Right lobe of liver (tissue), 6 donors: ENCODE data around the gene FBXO39. TPM values are rescaled to one million over a fixed set of nuclear protein-coding genes. Genes with fewer than 3 reads are reported as not detected.

ENCODE experiments used
- ATAC-seq, 4 donors: fragments of 200-7000 bp; cut with Tn5 transposase; one replicate each; pipeline ENCODE4 v1.9.1; 2020; ENCODE audit warnings: mild to moderate bottlenecking in 4 of 4, moderate library complexity in 4 of 4
- DNase-seq, 3 donors: peaks; one replicate each; pipeline ENCODE4 v3.0.0-alpha.2; 2020
- H3K27ac ChIP-seq, 3 donors: fragments of 200-600 bp; one replicate each; pipeline ENCODE4 v1.8.0; 2022
- H3K27me3 ChIP-seq, 2 donors: fragments of 200-600 bp; one replicate each; pipeline ENCODE4 v1.8.0; 2022
- H3K36me3 ChIP-seq, 4 donors: fragments of 200-600 bp; sonication (generic) in 1 of 4; one replicate each; pipeline versions ENCODE4 v1.5.1 to v1.8.0; 2017 to 2022; ENCODE audit warnings: control low read depth in 1 of 4
- H3K4me1 ChIP-seq, 4 donors: fragments of 200-600 bp; sonication (generic) in 1 of 4; one replicate each; pipeline versions ENCODE4 v1.5.1 to v1.8.0; 2017 to 2022; ENCODE audit warnings: control low read depth in 1 of 4
- H3K4me3 ChIP-seq, 3 donors: fragments of 200-600 bp; one replicate each; pipeline ENCODE4 v1.8.0; 2022
- H3K9me3 ChIP-seq, 4 donors: fragments of 200-600 bp; sonication (generic) in 1 of 4; one replicate each; pipeline versions ENCODE4 v1.5.1 to v1.8.0; 2017 to 2022; ENCODE audit warnings: control low read depth in 1 of 4
- POLR2A ChIP-seq: fragments of 450-650 bp; IDR thresholded peaks from one replicate; pipeline ENCODE4 v1.6.1; 2017; ENCODE audit warnings: antibody characterized with exemption, mild to moderate bottlenecking
- WGBS: methylation state at CpG from one replicate; pipeline ENCODE4 v1.1.6; 2018; ENCODE audit warnings: low coverage, low lambda C conversion rate; ENCODE audit not compliant: insufficient coverage; ENCODE audit errors: missing lambda C conversion rate; 5-methylcytosine and 5-hydroxymethylcytosine counted together
- intact Hi-C, 2 donors: fragments of 100-400 bp; cut with DNase I; formaldehyde crosslinking; loops; one replicate each; pipeline versions ENCODE4 v1.11.2 to v1.14.1; 2022
- total RNA-seq, 6 experiments: library from RNA; depleted of rRNA in 2 of 6; stranded (reverse); fragments of >200 nt in 2 of 6; fragmentation: NEBNext Ultra II Directional in 3 of 6; extraction: Animal tissue kit (Norgen Biotek cat#: 25700) in 3 of 6; gene quantifications; one replicate each; pipeline versions ENCODE4 v1.1.0 to v1.2.4, GENCODE V29; 2016 to 2023
- TF ChIP-seq, protein P1 (sequence below), 4 donors: fragments of 200-600 bp in 3 of 4; fragments of 450-650 bp in 1 of 4; IDR thresholded peaks; one replicate each; pipeline versions ENCODE4 v1.5.1 to v1.8.0; 2016 to 2022; ENCODE audit warnings: antibody characterized with exemption in 4 of 4, mild to moderate bottlenecking in 2 of 4
- donor health status: DM: no; HTN: yes; CAD: no.
- donor health status: DM: no; HTN: no; CAD: no.
- donor health status: DM: no; HTN: no; CAD: no.
- donor health status: DM: no; HTN: yes; CAD: no.
- donor health status: DM: no; HTN: yes; CAD: no.

FBXO39 gene
- total RNA-seq, 6 experiments from 2014 or later: 0.33 to 1.2 (median 0.49) TPM; not detected in 1

DNA sequence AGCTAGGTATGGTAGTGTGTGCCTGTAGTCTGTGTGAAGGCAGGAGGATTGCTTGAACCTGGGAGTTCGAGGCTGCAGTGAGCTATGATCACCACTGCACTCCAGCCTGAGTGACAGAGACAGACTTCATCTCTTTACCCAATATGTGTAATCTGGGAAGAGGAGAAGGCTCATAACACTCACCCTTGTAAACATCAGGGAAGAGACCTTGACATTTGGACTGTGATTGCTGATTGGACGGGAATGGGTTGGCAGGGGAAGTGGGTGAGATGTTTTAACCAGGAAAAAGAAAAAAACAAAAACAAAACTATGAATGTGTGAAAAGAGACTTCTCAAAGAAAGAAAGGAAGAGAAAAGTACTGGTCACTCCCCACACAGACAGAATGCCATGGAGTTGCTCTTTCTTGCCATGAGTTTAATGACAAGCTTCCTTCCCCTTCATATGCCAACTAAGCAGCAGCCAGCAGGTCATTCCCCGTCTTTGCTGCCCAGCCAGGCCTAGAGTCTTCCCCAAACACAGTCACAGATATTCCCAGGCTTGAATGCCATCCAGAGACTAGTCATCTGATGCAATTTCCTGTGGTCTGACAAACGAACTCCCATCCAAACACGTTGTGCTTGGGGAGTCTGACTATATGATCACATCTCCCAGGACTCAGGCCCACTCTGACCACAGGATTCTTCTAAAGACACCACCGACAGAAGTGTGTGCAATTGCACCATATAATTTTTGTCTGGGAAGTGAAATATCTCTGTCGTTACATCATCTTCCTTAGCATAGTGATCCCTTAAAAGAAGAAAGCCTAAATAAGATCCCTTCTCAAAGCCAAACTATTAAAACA lies 23.7 kb upstream of the FBXO39 start:
- peak; percentile 83 for TF ChIP-seq POLR2A
- TF ChIP-seq, protein P1, sequence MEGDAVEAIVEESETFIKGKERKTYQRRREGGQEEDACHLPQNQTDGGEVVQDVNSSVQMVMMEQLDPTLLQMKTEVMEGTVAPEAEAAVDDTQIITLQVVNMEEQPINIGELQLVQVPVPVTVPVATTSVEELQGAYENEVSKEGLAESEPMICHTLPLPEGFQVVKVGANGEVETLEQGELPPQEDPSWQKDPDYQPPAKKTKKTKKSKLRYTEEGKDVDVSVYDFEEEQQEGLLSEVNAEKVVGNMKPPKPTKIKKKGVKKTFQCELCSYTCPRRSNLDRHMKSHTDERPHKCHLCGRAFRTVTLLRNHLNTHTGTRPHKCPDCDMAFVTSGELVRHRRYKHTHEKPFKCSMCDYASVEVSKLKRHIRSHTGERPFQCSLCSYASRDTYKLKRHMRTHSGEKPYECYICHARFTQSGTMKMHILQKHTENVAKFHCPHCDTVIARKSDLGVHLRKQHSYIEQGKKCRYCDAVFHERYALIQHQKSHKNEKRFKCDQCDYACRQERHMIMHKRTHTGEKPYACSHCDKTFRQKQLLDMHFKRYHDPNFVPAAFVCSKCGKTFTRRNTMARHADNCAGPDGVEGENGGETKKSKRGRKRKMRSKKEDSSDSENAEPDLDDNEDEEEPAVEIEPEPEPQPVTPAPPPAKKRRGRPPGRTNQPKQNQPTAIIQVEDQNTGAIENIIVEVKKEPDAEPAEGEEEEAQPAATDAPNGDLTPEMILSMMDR (IDR thresholded peaks at IDR 0.05): peak in 2 of 4 donors; percentile 7 to 32
- intact Hi-C loops: no loop called here
- peak; percentile 69 to 80 (median 74) for ATAC-seq
- DNase-seq: peak; percentile 63 to 72 (median 70)
- peak overlapping the region; percentile 83 to 89 (median 88) for H3K27ac ChIP-seq
- no peaks in the 10 kb centered on the region for H3K27me3 ChIP-seq
- no peaks in the 10 kb centered on the region for H3K36me3 ChIP-seq
- no peaks in the 10 kb centered on the region for H3K9me3 ChIP-seq
- no peak overlapping the region for H3K4me3 ChIP-seq
- 9% methylated on average over 7 of the region's 7 CpGs for WGBS
- H3K4me1 ChIP-seq: peaks cover 0 to 43% (median 14%) of the 10 kb centered on the region in 4 donors

DNA sequence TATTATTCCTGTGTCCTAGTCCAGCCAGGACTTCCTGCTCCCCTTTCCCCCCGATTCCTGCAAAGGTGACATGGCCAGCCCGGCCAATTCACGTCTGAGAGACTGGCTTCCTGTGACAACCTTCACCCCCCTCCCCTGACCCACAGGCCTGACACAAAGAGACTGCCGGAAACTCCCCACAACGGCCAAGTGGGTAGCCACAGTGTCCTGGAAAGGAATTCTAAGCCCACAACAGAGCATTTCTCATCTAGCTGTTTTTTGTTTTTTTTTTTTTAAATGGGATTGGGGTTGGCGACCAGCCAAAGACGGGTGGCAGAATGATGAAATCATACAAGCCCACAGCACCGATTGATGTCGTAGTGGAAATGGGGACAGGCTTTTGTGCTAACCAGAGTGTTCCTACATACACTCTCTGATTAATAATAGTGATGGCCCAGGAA lies 23.0 kb upstream of the FBXO39 start:
- ATAC-seq (peak; percentile 51 to 68 (median 60)), DNase-seq (peak in 2 of 3 donors; percentile 59 to 79)
- H3K9me3 ChIP-seq: no peaks in the 10 kb centered on the region
- TF ChIP-seq, protein P1 (IDR thresholded peaks at IDR 0.05): no peak
- no peak for TF ChIP-seq POLR2A
- peak overlapping the region; percentile 83 to 89 (median 88) for H3K27ac ChIP-seq
- H3K36me3 ChIP-seq: no peaks in the 10 kb centered on the region
- intact Hi-C loops: no loop called here
- H3K4me1 ChIP-seq: peaks cover 0 to 51% (median 17%) of the 10 kb centered on the region in 4 donors
- no peaks in the 10 kb centered on the region for H3K27me3 ChIP-seq
- no peak overlapping the region for H3K4me3 ChIP-seq
- 6% methylated on average over 7 of the region's 9 CpGs for WGBS

DNA sequence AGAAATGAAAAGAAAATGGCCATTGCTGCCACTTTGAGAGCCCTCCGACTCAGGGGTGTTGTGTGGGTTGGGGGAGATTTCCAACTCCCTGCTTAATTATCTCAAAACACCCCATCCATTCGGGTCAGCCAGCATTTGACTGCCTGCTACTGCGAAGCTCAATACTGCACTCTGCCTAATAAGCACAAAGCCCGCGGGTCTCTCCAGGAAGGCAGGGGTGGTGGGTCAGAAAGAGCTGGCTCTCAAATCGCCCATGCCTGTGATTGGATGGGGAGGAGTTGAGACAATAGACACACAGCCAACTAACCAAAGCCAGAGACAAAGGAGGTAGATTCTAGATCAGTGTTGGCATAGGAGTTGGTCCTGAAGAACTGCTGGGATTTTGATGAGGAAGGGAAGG lies 22.5 kb upstream of the FBXO39 start:
- no peak for DNase-seq
- Histone ChIP-seq H3K4me1 (peaks cover 0 to 51% (median 17%) of the 10 kb centered on the region in 4 donors), H3K27ac (peak overlapping the region; percentile 83 to 89 (median 88)), H3K9me3 (no peaks in the 10 kb centered on the region), H3K36me3 (peaks cover 0 to under 1% (median 0%) of the 10 kb centered on the region in 4 donors), H3K4me3 (no peak overlapping the region), H3K27me3 (no peaks in the 10 kb centered on the region)
- no peak for TF ChIP-seq POLR2A
- TF ChIP-seq, protein P1 (IDR thresholded peaks at IDR 0.05): no peak
- WGBS: 93% methylated on average over 6 of the region's 6 CpGs
- ATAC-seq: no peak
- intact Hi-C loops: no loop called here

DNA sequence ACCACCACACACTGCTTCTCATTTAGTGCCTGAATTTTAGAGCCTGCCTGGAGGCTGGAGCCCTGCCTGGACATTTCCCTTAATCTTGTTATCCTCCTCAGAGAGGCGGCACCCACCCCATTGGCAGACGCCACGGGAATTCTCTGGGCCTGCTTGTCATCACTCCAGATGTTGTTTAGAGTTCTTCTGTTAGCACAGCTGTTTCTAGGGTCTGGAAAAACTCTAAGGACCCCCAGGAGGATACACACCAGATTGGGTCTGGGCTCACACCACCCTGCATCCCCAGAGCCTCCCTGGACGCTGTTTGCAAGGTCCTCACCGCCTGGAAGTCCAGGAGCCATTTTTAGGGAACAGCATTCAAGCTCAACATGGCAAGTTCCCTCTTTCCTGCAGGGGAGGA lies 20.7 kb upstream of the FBXO39 start:
- peak overlapping the region; percentile 59 to 70 (median 64) for H3K4me3 ChIP-seq
- TF ChIP-seq POLR2A: no peak
- TF ChIP-seq, protein P1 (IDR thresholded peaks at IDR 0.05): no peak
- H3K36me3 ChIP-seq: peaks cover 0 to 12% (median 6%) of the 10 kb centered on the region in 4 donors
- ATAC-seq: no peak
- 60% methylated on average over 3 of the region's 5 CpGs for WGBS
- DNase-seq: no peak
- intact Hi-C loops: no loop called here
- H3K4me1 ChIP-seq: peaks cover 0 to 51% (median 17%) of the 10 kb centered on the region in 4 donors
- no peaks in the 10 kb centered on the region for H3K27me3 ChIP-seq
- H3K9me3 ChIP-seq: no peaks in the 10 kb centered on the region
- peak overlapping the region; percentile 91 to 97 (median 92) for H3K27ac ChIP-seq
